ENCODE results near the gene CHADL.
A peak's percentile ranks its signal among the peaks of the same experiment; 100 is the strongest.

The CHADL gene

GRCh38 chr22:41254230-41254629 lies 13.5 kb upstream of the CHADL start:
- no peak for DNase-seq

GRCh38 chr22:41252365-41252764 lies 11.6 kb upstream of the CHADL start:
- DNase-seq = no peak

GRCh38 chr22:41250127-41250526 lies 9.4 kb upstream of the CHADL start:
- DNase-seq = no peak

- DNase-seq = no peak
Observed at GRCh38 chr22:41249442-41249841, 8.7 kb upstream of the CHADL start.

- no peak for DNase-seq
Observed at GRCh38 chr22:41248758-41249157, 8.0 kb upstream of the CHADL start.

GRCh38 chr22:41248314-41248713 lies 7.6 kb upstream of the CHADL start:
- DNase-seq = no peak

- no peak for DNase-seq
Observed at GRCh38 chr22:41247703-41248102, 7.0 kb upstream of the CHADL start.

- no peak for DNase-seq
Observed at GRCh38 chr22:41245917-41246499, 5.3 kb upstream of the CHADL start.

GRCh38 chr22:41243361-41243760 lies 2.6 kb upstream of the CHADL start:
- no peak for DNase-seq

- DNase-seq = no peak
Observed at GRCh38 chr22:41242396-41243117, 1.8 kb upstream of the CHADL start.

GRCh38 chr22:41241133-41241676 lies 474 bp upstream of the CHADL start:
- DNase-seq = no peak

GRCh38 chr22:41239443-41240128 lies 1.1 kb downstream of the CHADL start:
- DNase-seq = no peak

- no peak for DNase-seq
Observed at GRCh38 chr22:41238570-41239442, 1.9 kb downstream of the CHADL start.

GRCh38 chr22:41237707-41238569 lies 2.8 kb downstream of the CHADL start:
- DNase-seq = peak; percentile 85

- no peak for DNase-seq
Observed at GRCh38 chr22:41237036-41237706, 3.6 kb downstream of the CHADL start.

GRCh38 chr22:41234815-41235695 lies 5.7 kb downstream of the CHADL start:
- no peak for DNase-seq

GRCh38 chr22:41231369-41231768 lies 9.4 kb downstream of the CHADL start:
- DNase-seq = no peak

- DNase-seq = no peak
Observed at GRCh38 chr22:41230401-41230785, 10.3 kb downstream of the CHADL start.

- DNase-seq = no peak
Observed at GRCh38 chr22:41229730-41230400, 10.9 kb downstream of the CHADL start.

- no peak for DNase-seq
Observed at GRCh38 chr22:41229215-41229614, 11.5 kb downstream of the CHADL start.

Data from CD4-positive, alpha-beta T cell treated with Interleukin-21 for 1 hour (primary cell).